Transverse colon (tissue), 4 donors: ENCODE measurements around the gene ESYT1.
A peak's percentile ranks its signal among the peaks of the same experiment; 100 is the strongest.

ENCODE experiments used
- POLR2A ChIP-seq: fragments of 450-650 bp; IDR thresholded peaks from one replicate; pipeline ENCODE4 v1.6.1; 2016; ENCODE audit warnings: antibody characterized with exemption, mild to moderate bottlenecking, moderate library complexity
- POLR2AphosphoS5 ChIP-seq, 3 donors: sonication (generic); formaldehyde crosslinking; IDR thresholded peaks; one replicate each; pipeline ENCODE4 v1.6.1; 2016; ENCODE audit warnings: antibody characterized with exemption in 3 of 3
- TF ChIP-seq, protein P1 (sequence below), 5 experiments: fragments of 200-600 bp in 3 of 5; fragments of 450-650 bp in 2 of 5; sonication (generic) in 3 of 5; IDR thresholded peaks; 1 replicate in 2 of 5; 2 replicates in 3 of 5; pipeline ENCODE4 v1.5.1; 2016 to 2017; ENCODE audit warnings: antibody characterized with exemption in 5 of 5, inconsistent platforms in 3 of 5, mild to moderate bottlenecking in 2 of 5, moderate library complexity in 1 of 5

- TF ChIP-seq POLR2A: peak; percentile 84
- TF ChIP-seq, protein P1, sequence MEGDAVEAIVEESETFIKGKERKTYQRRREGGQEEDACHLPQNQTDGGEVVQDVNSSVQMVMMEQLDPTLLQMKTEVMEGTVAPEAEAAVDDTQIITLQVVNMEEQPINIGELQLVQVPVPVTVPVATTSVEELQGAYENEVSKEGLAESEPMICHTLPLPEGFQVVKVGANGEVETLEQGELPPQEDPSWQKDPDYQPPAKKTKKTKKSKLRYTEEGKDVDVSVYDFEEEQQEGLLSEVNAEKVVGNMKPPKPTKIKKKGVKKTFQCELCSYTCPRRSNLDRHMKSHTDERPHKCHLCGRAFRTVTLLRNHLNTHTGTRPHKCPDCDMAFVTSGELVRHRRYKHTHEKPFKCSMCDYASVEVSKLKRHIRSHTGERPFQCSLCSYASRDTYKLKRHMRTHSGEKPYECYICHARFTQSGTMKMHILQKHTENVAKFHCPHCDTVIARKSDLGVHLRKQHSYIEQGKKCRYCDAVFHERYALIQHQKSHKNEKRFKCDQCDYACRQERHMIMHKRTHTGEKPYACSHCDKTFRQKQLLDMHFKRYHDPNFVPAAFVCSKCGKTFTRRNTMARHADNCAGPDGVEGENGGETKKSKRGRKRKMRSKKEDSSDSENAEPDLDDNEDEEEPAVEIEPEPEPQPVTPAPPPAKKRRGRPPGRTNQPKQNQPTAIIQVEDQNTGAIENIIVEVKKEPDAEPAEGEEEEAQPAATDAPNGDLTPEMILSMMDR (IDR thresholded peaks at IDR 0.05): no peak
- peak; percentile 77 to 88 (median 84) for TF ChIP-seq POLR2AphosphoS5 (IDR thresholded peaks at IDR 0.05)
Observed at GRCh38 chr12:56080556-56081138, 47.4 kb upstream of the ESYT1 start.
